GM19099 (cell line): ENCODE data around the gene TPO.

Source experiments
- POLR2A ChIP-seq: IDR thresholded peaks from 3 replicates; pipeline ENCODE4 v1.6.1; 2011; ENCODE audit warnings: low read depth; ENCODE audit not compliant: insufficient read length; ENCODE audit errors: extremely low read depth

Gene TPO

DNA sequence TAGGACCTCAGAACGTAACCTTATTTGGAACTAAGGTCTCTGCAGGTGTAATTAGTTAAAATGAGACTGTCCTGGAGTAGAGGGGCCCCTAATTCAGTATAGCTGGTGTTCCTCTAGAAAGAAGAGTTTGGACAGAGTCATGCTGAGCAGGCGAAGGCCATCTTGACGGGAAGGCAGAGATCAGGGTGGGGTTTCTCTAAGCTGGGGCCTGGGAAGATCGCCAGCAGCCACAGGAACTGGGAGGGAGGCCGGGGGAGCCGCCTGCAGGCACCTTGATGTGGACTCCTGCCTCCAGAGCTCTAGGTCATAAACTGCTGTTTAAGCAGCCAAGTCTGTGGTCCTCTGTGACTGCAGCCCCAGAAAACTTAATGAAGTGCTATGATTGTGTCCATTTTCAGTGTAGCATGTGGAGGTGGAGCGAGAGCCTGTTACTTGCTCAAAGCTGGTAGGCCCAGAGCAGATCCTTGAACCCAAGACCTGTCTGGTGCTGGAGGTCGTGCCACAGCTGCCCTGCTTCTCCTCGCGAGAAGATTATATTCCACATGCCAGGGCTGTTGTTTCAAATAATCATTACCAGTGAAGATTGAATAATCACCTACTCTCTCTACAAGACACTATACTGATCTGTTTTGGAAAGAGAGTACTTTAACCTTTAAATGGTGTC, 105.7 kb downstream of the TPO start:
- no peak for TF ChIP-seq POLR2A

DNA sequence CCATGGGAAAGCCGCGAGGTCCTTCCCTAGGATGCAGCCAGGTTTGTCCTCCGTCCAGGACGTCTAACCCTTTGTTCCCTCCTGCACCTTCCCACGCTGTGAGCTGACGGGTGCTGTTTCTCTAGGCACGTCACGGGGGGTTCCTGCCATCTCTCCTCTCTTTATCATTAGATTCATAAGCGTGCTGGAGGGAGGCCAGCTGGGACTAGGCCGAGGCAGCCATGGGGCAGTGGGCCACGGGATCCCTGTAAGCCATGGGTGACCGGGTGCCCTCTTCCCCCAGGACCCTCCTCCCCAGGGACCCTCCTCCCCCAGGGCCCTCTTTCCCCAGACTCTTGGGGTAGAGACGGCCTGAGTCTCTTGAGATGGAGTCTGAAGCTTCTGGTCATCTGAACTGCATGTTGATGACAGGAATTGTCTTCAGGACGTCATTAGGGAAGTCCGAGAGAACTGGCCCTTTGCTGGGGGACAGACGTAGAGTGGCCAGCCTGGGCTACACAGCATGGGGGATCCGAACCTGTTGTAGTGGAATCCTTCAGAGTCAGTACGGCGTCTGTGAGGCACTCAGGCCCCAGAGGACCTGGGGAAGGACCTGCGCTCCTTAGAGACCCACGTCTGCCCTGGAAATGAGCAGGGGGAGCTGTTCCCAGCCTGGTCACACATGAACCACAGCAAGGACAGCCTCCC, 108.1 kb downstream of the TPO start:
- no peak for TF ChIP-seq POLR2A

DNA sequence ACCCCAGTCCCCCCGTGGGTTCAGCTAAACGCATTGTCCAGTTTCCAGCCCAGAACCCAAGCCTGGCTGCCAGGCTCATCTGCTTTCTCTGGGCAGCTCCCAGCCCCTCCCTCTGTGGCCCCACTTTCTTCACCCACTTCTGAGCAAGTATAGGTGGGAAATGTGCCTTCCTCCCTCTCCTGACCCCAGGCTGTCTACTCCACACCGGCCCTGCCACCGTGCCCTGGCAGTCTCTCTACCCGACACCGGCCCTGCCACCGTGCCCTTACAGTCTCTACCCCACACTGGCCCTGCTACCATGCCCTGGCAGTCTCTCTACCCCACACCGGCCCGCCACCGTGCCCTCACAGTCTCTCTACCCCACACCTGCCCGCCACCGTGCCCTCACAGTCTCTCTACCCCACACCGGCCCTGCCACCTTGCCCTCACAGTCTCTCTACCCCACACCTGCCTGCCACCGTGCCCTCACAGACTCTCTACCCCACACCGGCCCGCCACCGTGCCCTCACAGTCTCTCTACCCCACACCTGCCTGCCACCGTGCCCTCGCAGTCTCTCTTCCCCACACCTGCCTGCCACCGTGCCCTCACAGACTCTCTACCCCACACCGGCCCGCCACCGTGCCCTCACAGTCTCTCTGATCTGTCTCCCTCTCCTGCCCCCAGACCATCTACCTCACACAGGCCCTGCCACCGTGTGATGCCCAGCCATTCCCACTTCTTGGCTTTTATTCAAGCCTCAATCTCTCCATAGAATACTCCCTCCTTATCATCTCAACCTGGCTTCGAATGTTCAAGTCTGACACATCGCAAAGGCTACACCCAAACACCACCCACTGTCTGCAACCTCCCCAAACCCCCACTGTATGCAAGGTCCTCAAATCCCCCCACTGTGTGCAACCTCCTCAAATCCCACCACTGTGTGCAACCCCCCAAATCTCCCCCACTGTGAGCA, 108.9 kb downstream of the TPO start:
- no peak for TF ChIP-seq POLR2A

DNA sequence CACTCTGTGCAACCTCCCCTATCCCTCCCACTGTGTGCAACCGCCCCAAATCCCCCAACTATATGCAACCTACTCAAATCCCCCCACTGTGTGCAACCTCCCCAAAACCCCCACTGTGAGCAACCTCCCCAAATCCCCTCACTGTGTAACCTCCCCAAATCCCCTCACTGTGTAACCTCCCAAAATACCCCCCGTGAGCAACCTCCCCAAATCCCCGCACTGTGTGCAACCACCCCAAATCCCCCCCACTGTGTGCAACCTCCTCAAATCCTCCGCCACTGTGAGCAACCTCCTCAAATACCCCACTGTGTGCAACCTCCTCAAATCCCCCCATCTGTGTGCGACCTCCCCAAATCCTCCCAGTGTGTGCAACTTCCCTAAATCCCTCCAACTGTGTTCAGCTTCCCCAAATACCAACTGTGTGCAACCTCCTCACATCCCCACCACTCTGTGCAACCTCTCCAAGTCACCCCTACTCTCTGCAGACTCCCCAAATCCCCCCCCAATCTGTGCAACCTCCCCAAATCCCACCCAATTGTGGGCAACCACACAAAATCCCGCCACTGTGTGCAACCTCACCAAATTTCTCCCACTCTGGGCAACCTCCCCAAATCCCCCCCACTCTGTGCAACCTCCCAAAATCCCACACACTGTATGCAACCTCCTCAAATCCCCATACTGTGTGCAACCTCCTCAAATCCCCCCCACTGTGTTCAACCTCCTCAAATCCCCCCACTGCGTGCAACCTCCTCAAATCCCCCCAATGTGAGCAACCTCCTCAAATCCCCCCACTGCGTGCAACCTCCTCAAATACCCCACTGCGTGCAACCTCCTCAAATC, 114.1 kb downstream of the TPO start:
- TF ChIP-seq POLR2A: no peak

DNA sequence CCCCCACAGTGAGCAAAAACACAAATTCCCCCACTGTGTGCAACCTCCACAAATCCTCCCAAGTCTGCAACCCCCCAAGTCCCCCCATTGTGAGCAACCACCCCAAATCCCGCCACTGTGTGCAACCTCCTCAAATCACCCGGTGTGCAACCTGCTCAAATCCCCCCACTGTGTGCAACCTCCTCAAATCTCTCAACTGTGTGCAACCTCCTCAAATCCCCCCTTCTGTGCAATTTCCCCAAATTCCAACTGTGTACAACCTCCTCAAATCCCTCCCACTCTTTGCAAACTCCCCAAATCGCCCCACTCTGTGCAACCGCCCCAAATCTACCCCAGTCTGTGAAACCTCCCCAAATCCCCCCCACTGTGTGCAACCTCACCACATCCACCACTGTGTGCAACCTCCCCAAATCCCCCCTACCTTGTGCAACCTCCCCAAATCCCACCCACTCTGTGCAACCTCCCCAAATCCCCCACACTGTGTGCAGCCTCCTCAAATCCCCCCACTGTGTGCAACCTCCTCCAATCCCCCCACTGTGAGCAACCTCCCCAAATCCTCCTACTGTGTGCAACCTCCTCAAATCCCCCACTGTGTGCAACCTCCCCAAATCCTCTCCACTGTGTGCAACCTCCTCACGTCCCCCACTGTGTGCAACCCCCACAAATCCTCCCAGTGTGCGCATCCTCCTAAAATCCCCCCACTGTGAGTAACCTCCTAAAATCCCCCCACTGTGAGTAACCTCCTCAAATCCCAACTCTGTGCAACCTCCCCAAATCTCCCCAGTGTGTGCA, 115.2 kb downstream of the TPO start:
- TF ChIP-seq POLR2A: no peak

DNA sequence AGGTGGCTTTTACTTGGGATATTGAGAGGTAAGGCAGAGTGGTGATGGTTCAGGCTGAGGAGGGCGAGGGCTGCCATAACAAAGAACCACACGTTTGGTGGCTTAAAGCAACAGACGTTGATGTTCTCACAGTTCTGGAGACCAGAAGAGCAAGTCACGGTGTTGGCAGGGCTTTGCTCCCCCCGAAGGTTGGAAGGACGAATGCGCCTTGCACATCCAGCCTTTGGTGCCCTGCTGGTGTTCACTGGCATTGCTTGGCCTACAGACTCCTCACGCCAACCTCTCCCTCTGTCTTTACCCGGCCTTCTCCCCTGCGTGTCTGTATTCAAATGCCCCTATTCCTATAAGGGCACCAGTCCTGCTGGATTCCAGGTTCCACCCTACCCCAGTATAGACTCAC, 125.4 kb downstream of the TPO start:
- TF ChIP-seq POLR2A: no peak

DNA sequence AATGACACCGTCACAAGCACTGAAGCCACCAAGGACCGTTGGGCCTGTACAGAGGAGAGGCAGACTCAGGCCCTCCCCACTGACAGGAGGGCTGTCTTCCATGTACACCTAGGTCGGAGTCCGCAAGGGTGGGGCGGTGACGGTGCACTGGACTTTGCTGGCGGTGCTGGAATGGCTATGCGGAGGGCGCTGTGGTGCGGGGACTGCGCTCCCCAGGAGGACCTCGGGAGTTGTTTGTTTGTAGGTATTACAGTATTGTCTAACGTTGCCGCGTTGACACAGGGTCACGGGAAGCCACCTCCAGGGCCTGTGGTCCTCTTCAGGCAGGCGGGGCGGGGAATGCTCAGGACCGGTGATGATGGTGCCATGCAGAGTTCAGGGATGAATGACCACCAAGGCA, 126.2 kb downstream of the TPO start:
- no peak for TF ChIP-seq POLR2A

DNA sequence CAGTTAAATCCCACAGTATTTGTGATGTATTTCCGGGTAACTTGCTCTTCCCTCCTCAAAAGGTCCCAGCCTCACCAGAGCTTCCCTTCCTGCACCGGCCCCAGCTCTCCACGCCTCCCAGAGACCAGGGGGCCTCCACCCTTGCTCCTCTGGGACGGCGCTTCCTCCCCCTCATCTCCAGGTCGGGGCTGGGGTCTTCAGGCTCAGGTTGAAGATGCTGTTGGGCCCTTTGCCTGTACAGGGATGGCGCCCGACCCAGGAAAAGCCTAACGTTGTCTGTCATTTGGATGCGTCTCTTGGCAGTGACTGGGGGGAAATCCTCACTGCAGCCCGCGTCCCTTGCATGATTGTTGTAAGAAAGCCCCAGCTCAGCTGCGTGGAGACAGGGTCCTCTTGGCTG, 126.7 kb downstream of the TPO start:
- TF ChIP-seq POLR2A: no peak

DNA sequence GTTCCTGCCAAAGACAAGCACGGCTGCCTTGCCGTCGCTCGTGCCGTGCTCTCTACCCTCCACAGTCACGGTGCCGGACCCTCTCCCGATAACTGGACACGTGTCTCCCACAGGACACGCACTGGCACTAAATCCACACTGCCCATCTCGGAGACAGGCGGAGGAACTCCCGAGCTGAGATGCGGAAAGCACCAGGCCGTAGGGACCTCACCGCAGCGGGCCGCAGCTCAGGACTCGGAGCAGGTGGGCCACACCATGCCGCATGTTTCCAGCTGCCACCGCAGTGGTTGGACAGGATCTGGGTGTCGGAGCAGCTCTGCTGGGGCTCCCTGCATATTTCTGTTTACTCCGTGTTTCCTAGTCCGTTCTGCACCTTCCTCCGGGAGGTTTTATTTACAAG, 127.2 kb downstream of the TPO start:
- TF ChIP-seq POLR2A: no peak

DNA sequence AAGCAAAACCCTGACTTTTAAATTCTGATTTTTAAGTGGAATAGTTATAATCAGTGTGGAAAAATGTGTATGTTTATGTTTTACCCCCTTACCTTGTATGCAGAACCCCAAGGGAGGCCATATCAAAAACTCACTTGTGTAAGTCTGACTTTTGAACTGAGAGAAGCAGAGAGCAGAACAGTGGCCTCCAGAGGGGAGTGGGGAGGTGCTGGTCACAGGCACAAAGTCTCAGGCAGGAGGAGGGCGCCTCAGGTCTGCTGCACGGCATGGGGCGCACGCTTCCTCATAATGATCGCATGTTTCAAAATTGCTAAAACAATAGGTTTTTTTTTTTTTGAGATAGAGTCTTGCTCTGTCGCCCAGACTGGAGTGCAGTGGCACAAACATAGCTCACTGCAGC, 127.8 kb downstream of the TPO start:
- no peak for TF ChIP-seq POLR2A

DNA sequence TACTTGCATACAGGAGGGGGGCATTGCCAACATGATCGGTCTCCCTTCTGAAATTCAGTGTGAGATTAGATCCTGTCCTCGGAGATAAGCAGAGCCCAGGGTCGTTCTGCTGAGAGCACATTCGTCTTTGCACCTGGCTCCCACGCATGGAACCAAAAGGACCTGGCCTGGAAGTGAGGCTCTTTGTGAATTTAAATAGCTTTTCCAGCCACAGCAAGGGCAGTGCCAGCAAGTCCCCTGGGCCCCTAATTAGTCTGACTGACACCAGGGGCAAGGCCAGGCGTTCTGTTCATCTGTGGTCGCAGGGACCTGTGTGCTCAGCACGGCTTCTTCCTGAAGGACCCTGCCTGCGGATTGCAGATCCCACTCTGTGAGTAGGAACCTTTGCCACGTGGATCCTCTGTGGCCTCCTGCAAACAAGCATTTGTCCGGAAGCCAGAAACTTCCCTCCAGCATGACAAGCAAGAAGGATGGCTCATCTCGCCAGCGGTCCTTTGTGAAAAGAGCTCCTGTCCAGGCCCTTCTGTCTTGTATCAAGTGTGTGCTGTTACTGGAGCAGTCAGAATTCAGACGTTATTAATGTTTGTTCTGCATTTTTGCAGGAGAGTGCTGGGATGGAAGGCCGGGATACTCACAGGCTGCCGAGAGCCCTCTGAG, 128.7 kb downstream of the TPO start:
- no peak for TF ChIP-seq POLR2A

DNA sequence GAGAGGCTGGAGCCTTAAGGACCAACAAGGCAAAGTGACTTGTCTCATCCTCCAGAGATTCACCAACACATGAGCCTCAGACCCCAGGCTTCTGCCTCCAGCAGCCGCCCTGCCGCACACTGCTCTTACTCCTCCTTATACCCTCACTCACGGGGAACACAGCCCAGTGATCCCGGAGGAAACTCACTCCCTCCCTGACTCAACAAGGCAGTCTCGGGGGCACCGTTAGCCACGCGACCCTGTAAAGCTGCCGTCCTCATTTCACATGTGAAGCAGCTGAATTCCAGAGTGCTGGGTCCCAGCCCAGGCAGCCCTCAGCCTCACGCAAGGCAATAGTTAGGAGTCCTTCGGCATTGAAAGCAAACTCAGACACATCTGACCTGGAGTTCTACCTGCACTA, 129.7 kb downstream of the TPO start:
- TF ChIP-seq POLR2A: no peak

DNA sequence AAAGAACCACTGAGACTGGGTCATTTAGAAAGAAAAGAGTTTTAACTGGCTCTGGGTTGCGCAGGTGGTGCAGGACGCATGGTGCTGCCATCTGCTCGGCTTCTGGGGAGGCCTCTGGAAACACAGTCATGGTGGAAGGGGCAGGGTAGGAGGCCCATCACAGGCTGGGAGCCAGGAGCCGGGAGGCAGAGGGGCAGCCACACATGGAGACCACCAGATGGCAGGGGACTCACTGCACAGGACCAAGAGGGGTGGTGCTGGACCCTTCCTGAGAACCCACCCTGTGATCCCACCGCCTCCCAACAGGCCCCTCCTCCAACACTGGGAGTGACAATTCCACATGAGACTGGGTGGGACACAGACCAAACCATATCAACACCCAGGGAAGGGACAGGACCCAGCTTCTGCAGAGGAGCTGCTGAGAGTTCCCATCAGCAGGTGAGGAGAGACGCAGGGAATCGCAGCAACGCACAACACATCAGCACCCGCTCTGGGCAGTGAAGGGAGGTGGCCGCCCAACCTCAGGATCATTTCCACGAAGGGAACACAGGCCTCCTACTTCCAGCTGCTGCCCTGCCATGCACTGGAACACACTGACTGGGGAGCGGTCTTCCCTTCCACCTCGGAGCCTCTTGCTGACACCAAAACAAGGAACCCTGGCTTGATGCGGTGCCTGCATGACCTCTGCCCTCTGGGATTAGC, 130.7 kb downstream of the TPO start:
- TF ChIP-seq POLR2A: no peak
